Cardiac fibroblast (primary cell): ENCODE data around the gene CD44.
"Not testable (repeated sequence)": the region's sequence is repeated elsewhere in the genome, so short reads cannot be mapped to it uniquely, and the experiment has no call there.

Experiments
- DNase-seq, 2 donors: peaks; one replicate each; pipeline versions ENCODE4 v3.0.0 to v3.0.0-alpha.2; 2010; ENCODE audit warnings: low read depth in 2 of 2
- H3K4me3 ChIP-seq, 2 donors: replicated peaks in 1 of 2; 1 replicate in 1 of 2; 2 replicates in 1 of 2; pipeline ENCODE4 v1.5.1; 2011; ENCODE audit warnings: low read depth in 2 of 2, low read length in 2 of 2, mild to moderate bottlenecking in 2 of 2, moderate library complexity in 1 of 2
- TF ChIP-seq, protein P1 (sequence below): IDR thresholded peaks from one replicate; pipeline ENCODE4 v1.5.1; 2011; ENCODE audit warnings: low read depth, mild to moderate bottlenecking, low read length, inconsistent platforms

The CD44 gene

DNA sequence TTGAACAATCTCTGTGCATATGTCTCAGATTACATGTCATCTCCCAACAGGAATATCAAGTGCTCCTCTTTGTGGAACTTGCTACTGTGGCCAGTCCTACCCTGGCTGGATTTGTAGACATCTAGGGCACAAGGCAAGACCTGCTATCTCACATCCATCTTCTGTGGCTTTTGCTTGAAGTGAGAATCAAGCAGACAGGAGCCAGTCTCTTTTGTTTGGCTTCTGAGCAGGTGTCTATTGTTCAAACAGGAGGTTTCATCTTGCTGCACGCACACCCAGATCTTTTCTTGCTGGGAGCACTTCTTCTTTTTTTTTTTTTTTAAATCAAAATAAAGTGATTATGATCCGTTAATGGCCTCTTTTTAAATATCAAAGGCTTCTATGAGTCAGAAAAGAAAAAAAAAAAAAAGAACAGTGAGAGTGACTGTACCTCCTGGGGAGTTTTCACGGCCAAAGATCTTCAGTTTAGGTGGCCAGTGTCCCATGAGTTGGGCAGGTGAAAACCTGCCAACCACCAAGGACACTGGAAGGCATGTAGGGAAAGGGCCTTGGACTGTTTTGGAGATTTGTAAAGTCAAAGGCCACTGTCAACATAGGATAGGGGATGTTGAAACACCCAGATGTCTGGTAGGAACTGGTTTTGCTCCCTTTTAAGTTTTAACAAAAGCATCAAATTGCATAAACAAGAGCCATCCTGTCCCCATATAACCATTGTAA lies 78.1 kb downstream of the CD44 start:
- DNase-seq, result no peak
- TF ChIP-seq, protein P1, sequence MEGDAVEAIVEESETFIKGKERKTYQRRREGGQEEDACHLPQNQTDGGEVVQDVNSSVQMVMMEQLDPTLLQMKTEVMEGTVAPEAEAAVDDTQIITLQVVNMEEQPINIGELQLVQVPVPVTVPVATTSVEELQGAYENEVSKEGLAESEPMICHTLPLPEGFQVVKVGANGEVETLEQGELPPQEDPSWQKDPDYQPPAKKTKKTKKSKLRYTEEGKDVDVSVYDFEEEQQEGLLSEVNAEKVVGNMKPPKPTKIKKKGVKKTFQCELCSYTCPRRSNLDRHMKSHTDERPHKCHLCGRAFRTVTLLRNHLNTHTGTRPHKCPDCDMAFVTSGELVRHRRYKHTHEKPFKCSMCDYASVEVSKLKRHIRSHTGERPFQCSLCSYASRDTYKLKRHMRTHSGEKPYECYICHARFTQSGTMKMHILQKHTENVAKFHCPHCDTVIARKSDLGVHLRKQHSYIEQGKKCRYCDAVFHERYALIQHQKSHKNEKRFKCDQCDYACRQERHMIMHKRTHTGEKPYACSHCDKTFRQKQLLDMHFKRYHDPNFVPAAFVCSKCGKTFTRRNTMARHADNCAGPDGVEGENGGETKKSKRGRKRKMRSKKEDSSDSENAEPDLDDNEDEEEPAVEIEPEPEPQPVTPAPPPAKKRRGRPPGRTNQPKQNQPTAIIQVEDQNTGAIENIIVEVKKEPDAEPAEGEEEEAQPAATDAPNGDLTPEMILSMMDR, result no peak
- H3K4me3 ChIP-seq, result no peak overlapping the region

DNA sequence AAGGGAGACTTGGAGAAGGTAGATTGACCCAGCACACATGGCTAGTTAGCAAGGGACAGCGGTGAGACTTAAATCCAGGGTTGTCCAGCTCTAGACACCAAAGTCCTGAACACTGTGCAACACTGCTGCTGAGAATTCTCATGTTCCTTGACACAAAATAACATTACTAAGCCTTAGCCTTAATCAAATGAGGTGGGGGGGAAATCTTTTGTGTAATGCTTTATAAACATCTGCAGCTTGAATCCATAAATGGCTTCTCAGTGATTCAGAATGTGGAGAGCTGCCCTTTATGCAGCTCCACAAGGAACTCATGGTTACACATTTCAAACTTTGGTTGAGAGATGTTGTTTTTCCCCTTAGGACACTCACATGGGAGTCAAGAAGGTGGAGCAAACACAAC lies 80.0 kb downstream of the CD44 start:
- H3K4me3 ChIP-seq, result no peak overlapping the region
- peak in 1 of 2 donors; percentile 51 for DNase-seq
- TF ChIP-seq, protein P1, result no peak

DNA sequence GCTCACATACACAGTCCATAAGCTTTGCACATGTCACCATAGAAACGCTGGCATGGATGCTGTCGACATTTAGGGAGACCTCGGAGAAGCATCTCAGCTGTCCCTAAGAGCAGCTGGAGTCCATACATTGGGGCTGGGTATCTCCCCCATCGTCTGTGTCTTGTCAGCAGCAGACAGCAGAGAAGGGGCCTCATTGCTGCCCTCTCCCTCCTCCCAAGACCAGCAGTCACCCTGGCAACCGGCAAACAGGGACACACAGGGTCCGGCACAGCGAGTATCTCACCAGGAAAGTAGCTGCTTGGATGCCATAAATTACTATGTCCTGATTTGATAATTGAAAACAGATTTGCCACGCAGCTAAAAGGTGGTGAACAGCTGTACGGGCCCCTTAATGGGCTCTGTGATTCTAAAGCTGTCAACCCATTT lies 84.4 kb downstream of the CD44 start:
- TF ChIP-seq, protein P1, result no peak
- DNase-seq, result peak in 1 of 2 donors; percentile 71
- no peak overlapping the region for H3K4me3 ChIP-seq

DNA sequence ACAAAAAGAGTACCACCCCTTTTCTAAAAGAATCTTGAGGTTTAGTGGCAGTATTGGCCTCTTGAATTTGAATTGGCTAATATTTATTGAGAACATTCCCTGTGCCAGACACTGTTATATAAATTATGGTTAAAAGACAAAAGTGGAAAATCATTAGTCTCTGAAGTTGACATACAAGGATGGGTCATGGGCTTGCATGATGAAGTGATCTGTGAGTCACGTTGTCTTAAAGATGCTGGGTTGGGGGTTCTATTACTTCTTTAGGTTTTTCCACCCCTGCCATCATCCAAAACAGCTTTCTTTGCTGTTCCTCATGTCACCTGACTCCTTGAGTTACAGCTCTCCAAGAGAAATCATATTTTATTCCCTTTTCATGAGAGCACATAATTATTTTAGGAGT lies 85.0 kb downstream of the CD44 start:
- no peak for DNase-seq
- H3K4me3 ChIP-seq, result no peak overlapping the region
- TF ChIP-seq, protein P1, result no peak

DNA sequence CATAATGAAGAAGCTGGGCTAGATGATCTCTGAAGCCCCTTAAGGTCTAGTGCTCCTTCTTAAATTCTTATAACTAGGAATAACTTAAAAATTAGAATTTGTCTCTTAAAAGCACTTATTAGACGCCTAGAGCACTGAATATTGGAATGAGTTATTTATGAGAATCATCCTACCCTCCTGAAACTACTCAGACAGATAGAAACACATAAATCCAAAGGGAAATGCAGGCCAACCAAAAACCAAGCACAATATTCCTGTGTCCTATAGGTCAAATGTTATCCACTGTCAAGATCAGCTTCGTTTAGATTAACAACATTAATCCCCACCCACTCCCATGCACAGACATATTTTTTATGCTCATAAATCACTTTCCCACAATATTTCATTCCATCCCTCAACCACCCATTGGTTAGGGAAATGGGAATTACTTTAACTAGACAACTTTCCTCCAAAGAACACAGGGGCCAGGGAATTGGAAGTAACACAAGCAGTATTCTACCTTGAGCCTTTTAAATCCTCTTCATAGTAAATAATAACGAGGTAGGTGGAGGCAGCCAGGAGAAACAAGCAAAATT lies 87.1 kb downstream of the CD44 start:
- no peak for DNase-seq
- TF ChIP-seq, protein P1, result no peak
- no peak overlapping the region for H3K4me3 ChIP-seq

DNA sequence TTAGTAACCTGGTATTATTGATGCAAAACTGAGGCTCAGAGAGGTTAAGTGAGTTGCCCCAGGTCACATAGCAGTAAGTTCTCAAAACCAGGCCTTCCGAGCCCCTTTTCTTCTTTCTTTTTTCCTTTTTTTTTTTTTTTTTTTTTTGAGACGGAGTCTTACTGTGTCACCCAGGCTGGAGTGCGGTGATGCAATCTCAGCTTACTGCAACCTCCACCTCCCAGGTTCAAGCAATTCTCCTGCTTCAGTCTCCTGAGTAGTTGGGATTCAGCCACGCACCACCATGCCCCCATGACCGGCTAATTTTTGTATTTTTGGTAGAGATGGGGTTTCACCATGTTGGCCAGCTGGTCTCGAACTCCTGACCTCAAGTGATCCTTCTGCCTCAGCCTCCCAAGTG lies 87.8 kb downstream of the CD44 start:
- H3K4me3 ChIP-seq, DNase-seq: not testable (repeated sequence)

DNA sequence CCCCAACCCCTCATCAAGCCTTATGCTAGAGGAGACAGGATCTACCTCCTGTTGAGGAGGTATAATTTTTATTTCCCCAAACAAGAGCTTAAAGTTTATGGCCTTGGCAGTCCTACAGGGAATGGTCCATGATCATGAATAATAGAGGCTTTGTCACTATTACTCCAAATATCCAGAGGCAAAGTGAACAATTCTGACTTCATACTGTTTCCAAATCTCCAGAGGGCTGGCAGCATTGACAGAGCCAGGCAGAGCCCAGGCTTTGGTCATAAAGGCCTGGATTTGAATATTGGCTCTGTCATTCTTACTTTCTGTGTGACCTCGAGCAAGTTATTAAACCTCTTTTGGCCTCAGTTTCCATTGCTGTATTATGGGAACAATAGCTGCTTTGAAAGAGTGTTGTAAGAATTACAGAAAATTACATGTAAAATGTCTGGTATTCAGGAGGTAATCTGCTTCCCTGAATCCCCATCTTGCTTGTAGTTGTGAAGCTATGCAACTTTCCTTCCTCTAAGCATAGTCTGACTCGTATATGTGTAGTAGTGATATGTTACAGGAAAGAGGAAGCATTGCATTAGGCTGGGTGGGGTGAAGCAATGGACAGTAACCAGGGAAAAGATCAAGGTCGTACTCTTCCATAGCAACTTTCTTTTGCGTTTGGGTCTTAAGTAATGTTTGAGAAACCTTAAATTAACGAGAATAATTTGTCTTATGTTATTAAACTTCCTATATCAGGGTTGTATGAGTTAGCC lies 88.8 kb downstream of the CD44 start:
- peak in 1 of 2 donors; percentile 20 for DNase-seq
- TF ChIP-seq, protein P1, result no peak
- H3K4me3 ChIP-seq, result no peak overlapping the region
